Natural killer cell treated with Interleukin-12 subunit alpha and Interleukin-12 subunit beta and Interleukin-15 and Interleukin-18, amount 100 ng/mL, for 72 hours (primary cell): ENCODE measurements around the gene LAMB2. TPM values are rescaled to one million over a fixed set of nuclear protein-coding genes. Genes with fewer than 3 reads are reported as not detected.

Experiments
- ATAC-seq, 2 donors: fragments of 150-1000 bp; cut with Tn5 transposase in 1 of 2; sonication (Bioruptor Pico), chemical (Tn5 transposase) in 1 of 2; 2 replicates each; pipeline ENCODE4 v1.10.0; 2021
- DNase-seq: peaks from one replicate; pipeline ENCODE4 v3.0.0; 2022; ENCODE audit warnings: low spot score
- H3K27ac Mint-ChIP-seq, 2 donors: 1 replicate in 1 of 2; 2 replicates in 1 of 2; pipeline ENCODE4 v1.8.0; 2022; ENCODE audit warnings: mixed read lengths in 2 of 2, mild to moderate bottlenecking in 1 of 2, moderate library complexity in 1 of 2
- H3K27me3 Mint-ChIP-seq, 2 donors: 1 replicate in 1 of 2; 2 replicates in 1 of 2; pipeline ENCODE4 v1.8.0; 2022; ENCODE audit warnings: mixed read lengths in 2 of 2
- H3K36me3 Mint-ChIP-seq: one replicate; pipeline ENCODE4 v1.8.0; 2022; ENCODE audit warnings: mixed read lengths
- H3K4me1 Mint-ChIP-seq, 2 donors: 1 replicate in 1 of 2; 2 replicates in 1 of 2; pipeline ENCODE4 v1.8.0; 2022; ENCODE audit warnings: low read depth in 2 of 2, mixed read lengths in 2 of 2, mild to moderate bottlenecking in 1 of 2
- H3K4me3 Mint-ChIP-seq: one replicate; pipeline ENCODE4 v1.8.0; 2022; ENCODE audit warnings: mixed read lengths
- H3K9me3 Mint-ChIP-seq: 2 replicates; pipeline ENCODE4 v1.8.0; 2022; ENCODE audit warnings: mixed read lengths
- total RNA-seq, 2 donors: library from RNA; stranded (reverse); gene quantifications; one replicate each; pipeline ENCODE4 v1.2.3, GENCODE V29; 2022

The LAMB2 gene
- total RNA-seq, 2 donors from 2014 or later, result not detected

- DNase-seq, result no peak
- Mint-ChIP-seq H3K4me3 (no peak overlapping the region), H3K27ac (no peak overlapping the region), H3K4me1 (peaks cover 0 to 7% of the 10 kb centered on the region in 2 donors), H3K36me3 (no peaks in the 10 kb centered on the region), H3K27me3 (no peaks in the 10 kb centered on the region), H3K9me3 (no peaks in the 10 kb centered on the region)
- no peak for ATAC-seq
Measured at GRCh38 chr3:49148159-49148558, 15.3 kb upstream of the LAMB2 start.

GRCh38 chr3:49140080-49140479 is 7.2 kb upstream of the LAMB2 start:
- no peak for DNase-seq
- H3K4me1 Mint-ChIP-seq, result peaks cover 0 to 3% of the 10 kb centered on the region in 2 donors
- H3K27me3 Mint-ChIP-seq, result peaks cover 14 to 15% of the 10 kb centered on the region in 2 donors
- no peak for ATAC-seq
- no peak overlapping the region for H3K27ac Mint-ChIP-seq
- H3K9me3 Mint-ChIP-seq, result no peaks in the 10 kb centered on the region
- H3K36me3 Mint-ChIP-seq, result no peaks in the 10 kb centered on the region
- no peak overlapping the region for H3K4me3 Mint-ChIP-seq

- Mint-ChIP-seq H3K9me3 (no peaks in the 10 kb centered on the region), H3K36me3 (no peaks in the 10 kb centered on the region), H3K4me1 (no peaks in the 10 kb centered on the region), H3K27ac (no peak overlapping the region), H3K4me3 (no peak overlapping the region), H3K27me3 (peaks cover 0 to 13% of the 10 kb centered on the region in 2 donors)
- ATAC-seq (peak in 1 of 2 donors; percentile 22), DNase-seq (no peak)
Measured at GRCh38 chr3:49135499-49135898, 2.6 kb upstream of the LAMB2 start.

- Mint-ChIP-seq H3K4me1 (no peaks in the 10 kb centered on the region), H3K27ac (no peak overlapping the region), H3K9me3 (no peaks in the 10 kb centered on the region)
Measured at GRCh38 chr3:49134471-49135265, 1.8 kb upstream of the LAMB2 start.

GRCh38 chr3:49133226-49133951 is 539 bp upstream of the LAMB2 start:
- Mint-ChIP-seq H3K27me3 (peaks cover 0 to 10% of the 10 kb centered on the region in 2 donors), H3K4me1 (no peaks in the 10 kb centered on the region), H3K27ac (no peak overlapping the region), H3K4me3 (peak overlapping the region; percentile 20), H3K9me3 (no peaks in the 10 kb centered on the region), H3K36me3 (no peaks in the 10 kb centered on the region)
- DNase-seq, result no peak
- no peak for ATAC-seq

More at GRCh38 chr3:49134471-49135265, 1.8 kb upstream of the LAMB2 start:
- Mint-ChIP-seq H3K36me3 (no peaks in the 10 kb centered on the region), H3K27me3 (peaks cover 0 to 10% of the 10 kb centered on the region in 2 donors), H3K4me3 (no peak overlapping the region)
- DNase-seq (no peak), ATAC-seq (no peak)

GRCh38 chr3:49132073-49132436 is 795 bp downstream of the LAMB2 start:
- H3K27ac Mint-ChIP-seq, result no peak overlapping the region
- H3K27me3 Mint-ChIP-seq, result peaks cover 0 to 8% of the 10 kb centered on the region in 2 donors
- DNase-seq (no peak), ATAC-seq (no peak)
- H3K36me3 Mint-ChIP-seq, result no peaks in the 10 kb centered on the region
- no peaks in the 10 kb centered on the region for H3K4me1 Mint-ChIP-seq
- H3K9me3 Mint-ChIP-seq, result no peaks in the 10 kb centered on the region
- H3K4me3 Mint-ChIP-seq, result no peak overlapping the region

- no peaks in the 10 kb centered on the region for H3K36me3 Mint-ChIP-seq
- no peak overlapping the region for H3K4me3 Mint-ChIP-seq
Measured at GRCh38 chr3:49131576-49131975, 1.3 kb downstream of the LAMB2 start.

GRCh38 chr3:49131040-49131439 is 1.8 kb downstream of the LAMB2 start:
- Mint-ChIP-seq H3K36me3 (no peaks in the 10 kb centered on the region), H3K4me1 (no peaks in the 10 kb centered on the region), H3K27ac (no peak overlapping the region), H3K4me3 (no peak overlapping the region), H3K9me3 (no peaks in the 10 kb centered on the region), H3K27me3 (peaks cover 0 to 8% of the 10 kb centered on the region in 2 donors)
- no peak for ATAC-seq
- DNase-seq, result no peak

More at GRCh38 chr3:49131576-49131975, 1.3 kb downstream of the LAMB2 start:
- no peak overlapping the region for H3K27ac Mint-ChIP-seq
- no peaks in the 10 kb centered on the region for H3K9me3 Mint-ChIP-seq
- H3K4me1 Mint-ChIP-seq, result no peaks in the 10 kb centered on the region
- H3K27me3 Mint-ChIP-seq, result peaks cover 0 to 8% of the 10 kb centered on the region in 2 donors
- ATAC-seq, result no peak
- no peak for DNase-seq

GRCh38 chr3:49124991-49125670 is 7.7 kb downstream of the LAMB2 start:
- no peak for ATAC-seq
- peaks cover 0 to 5% of the 10 kb centered on the region in 2 donors for H3K4me1 Mint-ChIP-seq
- H3K27ac Mint-ChIP-seq, result no peak overlapping the region
- H3K9me3 Mint-ChIP-seq, result no peaks in the 10 kb centered on the region
- no peaks in the 10 kb centered on the region for H3K36me3 Mint-ChIP-seq
- no peak overlapping the region for H3K4me3 Mint-ChIP-seq
- H3K27me3 Mint-ChIP-seq, result no peaks in the 10 kb centered on the region
- no peak for DNase-seq

GRCh38 chr3:49124203-49124602 is 8.6 kb downstream of the LAMB2 start:
- ATAC-seq, result no peak
- Mint-ChIP-seq H3K4me1 (peaks cover 5 to 10% of the 10 kb centered on the region in 2 donors), H3K9me3 (no peaks in the 10 kb centered on the region)

GRCh38 chr3:49123687-49124086 is 9.2 kb downstream of the LAMB2 start:
- Mint-ChIP-seq H3K9me3 (no peaks in the 10 kb centered on the region), H3K27me3 (no peaks in the 10 kb centered on the region), H3K4me1 (peaks cover 9 to 13% of the 10 kb centered on the region in 2 donors), H3K36me3 (no peaks in the 10 kb centered on the region), H3K27ac (no peak overlapping the region), H3K4me3 (no peak overlapping the region)
- DNase-seq (no peak), ATAC-seq (no peak)

More at GRCh38 chr3:49124203-49124602, 8.6 kb downstream of the LAMB2 start:
- H3K4me3 Mint-ChIP-seq, result no peak overlapping the region
- DNase-seq, result no peak
- no peak overlapping the region for H3K27ac Mint-ChIP-seq
- no peaks in the 10 kb centered on the region for H3K36me3 Mint-ChIP-seq
- no peaks in the 10 kb centered on the region for H3K27me3 Mint-ChIP-seq

GRCh38 chr3:49122886-49123545 is 9.8 kb downstream of the LAMB2 start:
- Mint-ChIP-seq H3K4me3 (no peak overlapping the region), H3K9me3 (no peaks in the 10 kb centered on the region), H3K27me3 (no peaks in the 10 kb centered on the region), H3K27ac (no peak overlapping the region), H3K36me3 (no peaks in the 10 kb centered on the region), H3K4me1 (peaks cover 9 to 13% of the 10 kb centered on the region in 2 donors)
- no peak for DNase-seq
- ATAC-seq, result no peak

GRCh38 chr3:49122451-49122850 is 10.4 kb downstream of the LAMB2 start:
- no peaks in the 10 kb centered on the region for H3K27me3 Mint-ChIP-seq
- DNase-seq, result no peak
- peaks cover 9 to 13% of the 10 kb centered on the region in 2 donors for H3K4me1 Mint-ChIP-seq
- peak overlapping the region; percentile 51 to 89 for H3K27ac Mint-ChIP-seq
- no peak for ATAC-seq
- no peaks in the 10 kb centered on the region for H3K36me3 Mint-ChIP-seq
- no peaks in the 10 kb centered on the region for H3K9me3 Mint-ChIP-seq
- no peak overlapping the region for H3K4me3 Mint-ChIP-seq
